ENCODE results near the gene RTN4RL1.

- no peak for TF ChIP-seq CTCF (IDR thresholded peaks at IDR 0.05; ENCODE audit: insufficient read depth, low read depth, low read length)
- TF ChIP-seq EZH2 (IDR thresholded peaks at IDR 0.05; ENCODE audit: insufficient read depth, low read length), result no peak
Measured at GRCh38 chr17:2053380-2054261, 28.5 kb upstream of the RTN4RL1 start.

All from astrocyte (in vitro differentiated cells and primary cell).